Nucleus accumbens (tissue), 56 donors: Measurements from ENCODE around the gene RHOBTB1.
A peak's percentile ranks its signal among the peaks of the same experiment; 100 is the strongest.
"Not testable (repeated sequence)": the region's sequence is repeated elsewhere in the genome, so short reads cannot be mapped to it uniquely, and the experiment has no call there.

Experiments used
- DNase-seq, 56 donors: peaks; one replicate each; lab custom pipeline; 2025; lab: John Stamatoyannopoulos, UW

The RHOBTB1 gene

GRCh38 chr10:60871215-60871614 lies 72.8 kb downstream of the RHOBTB1 start:
- DNase-seq: no peak

- DNase-seq: no peak
Measured at GRCh38 chr10:60870803-60871202, 73.2 kb downstream of the RHOBTB1 start.

GRCh38 chr10:60870416-60870728 lies 73.6 kb downstream of the RHOBTB1 start:
- peak in 1 of 56 donors; percentile 4 for DNase-seq

- DNase-seq: peak in 1 of 56 donors; percentile 3
Measured at GRCh38 chr10:60869652-60870415, 74.2 kb downstream of the RHOBTB1 start.

GRCh38 chr10:60868946-60869345 lies 75.0 kb downstream of the RHOBTB1 start:
- no peak for DNase-seq

- DNase-seq: no peak
Measured at GRCh38 chr10:60865198-60865783, 78.7 kb downstream of the RHOBTB1 start.

GRCh38 chr10:60863796-60864195 lies 80.2 kb downstream of the RHOBTB1 start:
- no peak for DNase-seq

GRCh38 chr10:60862517-60862916 lies 81.5 kb downstream of the RHOBTB1 start:
- DNase-seq: no peak

GRCh38 chr10:60856405-60856804 lies 87.6 kb downstream of the RHOBTB1 start:
- no peak for DNase-seq

- DNase-seq: no peak
Measured at GRCh38 chr10:60853637-60854036, 90.3 kb downstream of the RHOBTB1 start.

- no peak for DNase-seq
Measured at GRCh38 chr10:60853107-60853506, 90.9 kb downstream of the RHOBTB1 start.

GRCh38 chr10:60849740-60850139 lies 94.2 kb downstream of the RHOBTB1 start:
- no peak for DNase-seq

GRCh38 chr10:60849217-60849616 lies 94.8 kb downstream of the RHOBTB1 start:
- DNase-seq: no peak

GRCh38 chr10:60848680-60849079 lies 95.3 kb downstream of the RHOBTB1 start:
- DNase-seq: no peak

GRCh38 chr10:60848126-60848525 lies 95.9 kb downstream of the RHOBTB1 start:
- no peak for DNase-seq

GRCh38 chr10:60846173-60846572 lies 97.8 kb downstream of the RHOBTB1 start:
- DNase-seq: peak in 1 of 56 donors; percentile 1

GRCh38 chr10:60845038-60845437 lies 98.9 kb downstream of the RHOBTB1 start:
- DNase-seq: no peak

- DNase-seq: no peak
Measured at GRCh38 chr10:60842694-60843093, 101.3 kb downstream of the RHOBTB1 start.

- not testable (repeated sequence) for DNase-seq
Measured at GRCh38 chr10:60841227-60841626, 102.8 kb downstream of the RHOBTB1 start.

- no peak for DNase-seq
Measured at GRCh38 chr10:60835049-60835448, 108.9 kb downstream of the RHOBTB1 start.

- DNase-seq: no peak
Measured at GRCh38 chr10:60834401-60834800, 109.6 kb downstream of the RHOBTB1 start.

GRCh38 chr10:60832136-60832535 lies 111.8 kb downstream of the RHOBTB1 start:
- DNase-seq: not testable (repeated sequence)

GRCh38 chr10:60828489-60828852 lies 115.5 kb downstream of the RHOBTB1 start:
- no peak for DNase-seq
